ENCODE results near the gene KCNT1.

- TF ChIP-seq POLR2A (IDR thresholded peaks at IDR 0.05; ENCODE audit: extremely low read depth, insufficient read length) (no peak), CTCF (IDR thresholded peaks at IDR 0.05; ENCODE audit: low read depth, low read length) (no peak)
Observed at GRCh38 chr9:135680056-135680455, 21.9 kb upstream of the KCNT1 start.
